ENCODE measurements around the gene KIZ. TPM values are rescaled to one million over a fixed set of nuclear protein-coding genes. Genes with fewer than 3 reads are reported as not detected.
A peak's percentile ranks its signal among the peaks of the same experiment; 100 is the strongest.

The KIZ gene
- total and polyA plus RNA-seq, 2 donors (not counting 1 experiment from before 2014, with no cell fraction given): 19.7 to 40.4 TPM

GRCh38 chr20:21125072-21125848, 622 bp upstream of the KIZ start:
- intact Hi-C loops (cut with micrococcal nuclease): loop anchor here (1.0 to 5.0 kb wide), 4 partner anchors 25 to 1108 kb away; partner anchors contain the start of genes CFAP61, CRNKL1, NAA20 and XRN2
- CTCF ChIA-PET: interaction anchor here (1.4 to 3.1 kb wide), 2 partner anchors 27 to 77 kb away, joined by 3 to 9 read pairs; no protein-coding TSS in a partner anchor
- Mint-ChIP-seq H3K27me3 (peaks cover 9% of the 10 kb centered on the region), H3K4me3 (peak overlapping the region; percentile 91), H3K9me3 (ENCODE audit: insufficient read depth) (no peaks in the 10 kb centered on the region), H3K4me1 (peaks cover 21% of the 10 kb centered on the region), H3K27ac (peak overlapping the region; percentile 55)
- Histone ChIP-seq H4K20me1 (ENCODE audit: control insufficient read depth, insufficient read depth, low read length, poor library complexity, severe bottlenecking) (no peaks in the 10 kb centered on the region), H3K9ac (ENCODE audit: low read length) (peak overlapping the region; percentile 83), H3K4me1 (ENCODE audit: control insufficient read depth in 2 of 2, insufficient read depth in 2 of 2, low read length in 2 of 2) (peaks cover 14 to 16% of the 10 kb centered on the region in 2 donors), H3K4me3 (ENCODE audit: control extremely low read depth in 1 of 5, extremely low read depth in 1 of 5, insufficient read depth in 1 of 5, low read depth in 2 of 5, low read length in 4 of 5) (peak overlapping the region; percentile 41 to 90 (median 69)), H3K27me3 (replicated peaks in 1 of 4; ENCODE audit: control extremely low read depth in 1 of 4, control insufficient read depth in 3 of 4, insufficient read depth in 4 of 4, low read length in 3 of 4) (no peaks in the 10 kb centered on the region), H3K4me2 (replicated peaks; ENCODE audit: low read depth, low read length, poor library complexity, severe bottlenecking) (peak overlapping the region; percentile 86), H3K9me3 (ENCODE audit: control extremely low read depth in 1 of 3, control insufficient read depth in 2 of 3, insufficient read depth in 1 of 3, low read length in 2 of 3) (peaks cover 0 to 1% (median 0%) of the 10 kb centered on the region in 3 donors), H2AFZ (ENCODE audit: insufficient read depth, low read depth, low read length, poor library complexity, severe bottlenecking) (peak overlapping the region; percentile 92), H3K36me3 (replicated peaks in 1 of 2; ENCODE audit: control extremely low read depth in 1 of 2, control insufficient read depth in 1 of 2, extremely low read depth in 1 of 2, insufficient read depth in 2 of 2, low read length in 1 of 2) (no peaks in the 10 kb centered on the region), H3K27ac (ENCODE audit: low read length in 2 of 2) (no peak overlapping the region), H3K79me2 (ENCODE audit: control insufficient read depth, insufficient read depth, low read length) (peaks cover 31% of the 10 kb centered on the region)
- POLR2A ChIA-PET: no interaction called here
- ATAC-seq (ENCODE audit: low read depth) (no peak), DNase-seq (no peak)
- TF ChIP-seq EZH2 (IDR thresholded peaks at IDR 0.05; ENCODE audit: borderline replicate concordance, insufficient read depth, low read depth, low read length, poor library complexity, severe bottlenecking) (no peak), CTCF (IDR thresholded peaks at IDR 0.05) (no peak)
- 10% methylated on average over 21 of the region's 25 CpGs for WGBS (ENCODE audit: insufficient coverage)

DNA sequence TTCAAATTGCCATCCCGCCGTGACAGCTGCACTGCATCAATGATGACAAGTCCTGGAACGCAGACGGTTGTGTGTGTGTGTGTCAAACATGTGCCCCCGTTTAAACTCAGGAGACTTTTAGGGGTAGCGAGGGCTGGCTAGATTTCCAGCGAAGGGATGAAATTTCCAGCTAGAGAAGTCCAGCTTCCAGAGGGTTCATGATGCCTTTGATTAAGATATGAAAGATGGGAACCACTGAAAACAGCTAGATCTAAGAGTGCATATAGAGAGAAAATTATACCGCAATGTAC, 644 bp downstream of the KIZ start:
- CTCF ChIA-PET: interaction anchor here (1.1 to 3.1 kb wide), 3 partner anchors 28 to 300 kb away, joined by 3 to 9 read pairs (median 3); no protein-coding TSS in a partner anchor
- peak overlapping the region in 1 of 2 donors; percentile 79 for H3K27ac ChIP-seq (ENCODE audit: low read length in 2 of 2)

More for the DNA sequence above, 644 bp downstream of the KIZ start:
- H3K4me2 ChIP-seq (replicated peaks; ENCODE audit: low read depth, low read length, poor library complexity, severe bottlenecking): peak overlapping the region; percentile 86
- H3K27me3 ChIP-seq (replicated peaks in 1 of 4; ENCODE audit: control extremely low read depth in 1 of 4, control insufficient read depth in 3 of 4, insufficient read depth in 4 of 4, low read length in 3 of 4): no peaks in the 10 kb centered on the region
- H3K4me1 ChIP-seq (ENCODE audit: control insufficient read depth in 2 of 2, insufficient read depth in 2 of 2, low read length in 2 of 2): peaks cover 14 to 16% of the 10 kb centered on the region in 2 donors
- no peaks in the 10 kb centered on the region for H4K20me1 ChIP-seq (ENCODE audit: control insufficient read depth, insufficient read depth, low read length, poor library complexity, severe bottlenecking)
- intact Hi-C loops (cut with micrococcal nuclease): loop anchor here (2.0 to 5.0 kb wide), 3 partner anchors 176 to 1109 kb away; partner anchors contain the start of genes NAA20 and XRN2
- Mint-ChIP-seq H3K27ac (peak overlapping the region; percentile 88), H3K9me3 (ENCODE audit: insufficient read depth) (no peaks in the 10 kb centered on the region), H3K4me3 (peak overlapping the region; percentile 91), H3K4me1 (peaks cover 21% of the 10 kb centered on the region), H3K27me3 (peaks cover 3% of the 10 kb centered on the region)
- POLR2A ChIA-PET: no interaction called here
- H3K9me3 ChIP-seq (ENCODE audit: control extremely low read depth in 1 of 3, control insufficient read depth in 2 of 3, insufficient read depth in 1 of 3, low read length in 2 of 3): no peaks in the 10 kb centered on the region
- H3K4me3 ChIP-seq (ENCODE audit: control extremely low read depth in 1 of 5, extremely low read depth in 1 of 5, insufficient read depth in 1 of 5, low read depth in 2 of 5, low read length in 4 of 5): peak overlapping the region; percentile 50 to 90 (median 76)
- peak overlapping the region; percentile 92 for H2AFZ ChIP-seq (ENCODE audit: insufficient read depth, low read depth, low read length, poor library complexity, severe bottlenecking)
- H3K79me2 ChIP-seq (ENCODE audit: control insufficient read depth, insufficient read depth, low read length): peaks cover 31% of the 10 kb centered on the region
- TF ChIP-seq EZH2 (IDR thresholded peaks at IDR 0.05; ENCODE audit: borderline replicate concordance, insufficient read depth, low read depth, low read length, poor library complexity, severe bottlenecking) (no peak), CTCF (IDR thresholded peaks at IDR 0.05) (no peak)
- ATAC-seq (ENCODE audit: low read depth): no peak
- DNase-seq: no peak
- 14% methylated on average over 5 of the region's 8 CpGs for WGBS (ENCODE audit: insufficient coverage)
- H3K9ac ChIP-seq (ENCODE audit: low read length): peak overlapping the region; percentile 83
- H3K36me3 ChIP-seq (replicated peaks in 1 of 2; ENCODE audit: control extremely low read depth in 1 of 2, control insufficient read depth in 1 of 2, extremely low read depth in 1 of 2, insufficient read depth in 2 of 2, low read length in 1 of 2): peaks cover 0 to 2% of the 10 kb centered on the region in 2 experiments
